CD14-positive monocyte (primary cell): ENCODE results near the gene WLS. TPM values are rescaled to one million over a fixed set of nuclear protein-coding genes. Genes with fewer than 3 reads are reported as not detected.

Experiments
- DNase-seq, 3 donors: peaks; one replicate each; pipeline ENCODE4 v3.0.0-alpha.2; 2011 to 2022
- H2AFZ ChIP-seq: 2 replicates; pipeline ENCODE4 v1.6.0; 2012; ENCODE audit warnings: mild to moderate bottlenecking, low read depth, low read length, inconsistent platforms; ENCODE audit not compliant: insufficient read depth, poor library complexity, severe bottlenecking
- H3K27ac ChIP-seq, 2 donors: 1 replicate in 1 of 2; 2 replicates in 1 of 2; pipeline ENCODE4 v1.5.1; 2012 to 2013; ENCODE audit warnings: low read length in 2 of 2, control low read depth in 1 of 2, inconsistent platforms in 1 of 2, low read depth in 1 of 2, mild to moderate bottlenecking in 1 of 2
- H3K27me3 ChIP-seq, 2 donors: one replicate each; pipeline versions ENCODE4 v1.6.0 to v1.6.1; 2011 to 2013; ENCODE audit warnings: low read length in 2 of 2; ENCODE audit not compliant: control insufficient read depth in 2 of 2, insufficient read depth in 2 of 2
- H3K36me3 ChIP-seq, 2 donors: replicated peaks in 1 of 2; 1 replicate in 1 of 2; 2 replicates in 1 of 2; pipeline versions ENCODE4 v1.5.1 to v1.6.1; 2012 to 2013; ENCODE audit warnings: low read length in 2 of 2, control low read depth in 1 of 2, inconsistent platforms in 1 of 2, mild to moderate bottlenecking in 1 of 2; ENCODE audit not compliant: insufficient read depth in 2 of 2, control insufficient read depth in 1 of 2
- H3K4me1 ChIP-seq, 2 donors: 1 replicate in 1 of 2; 2 replicates in 1 of 2; pipeline versions ENCODE4 v1.5.1 to v1.6.1; 2012 to 2013; ENCODE audit warnings: low read length in 2 of 2, control low read depth in 1 of 2, inconsistent platforms in 1 of 2, mild to moderate bottlenecking in 1 of 2, moderate library complexity in 1 of 2; ENCODE audit not compliant: insufficient read depth in 2 of 2, control insufficient read depth in 1 of 2
- H3K4me2 ChIP-seq: replicated peaks from 2 replicates; pipeline ENCODE3; 2012; ENCODE audit warnings: low read length, moderate library complexity, mild to moderate bottlenecking; ENCODE audit not compliant: poor library complexity, severe bottlenecking; ENCODE audit errors: extremely low read depth
- H3K4me3 ChIP-seq, 3 experiments: fragments of 200-600 bp in 1 of 3; sonication (generic) in 1 of 3; replicated peaks in 1 of 3; 1 replicate in 2 of 3; 2 replicates in 1 of 3; pipeline ENCODE4 v1.5.1; 2011 to 2013; ENCODE audit warnings: low read length in 3 of 3, mild to moderate bottlenecking in 3 of 3, control low read depth in 2 of 3, low read depth in 2 of 3, inconsistent platforms in 1 of 3, moderate library complexity in 1 of 3
- H3K79me2 ChIP-seq: 2 replicates; pipeline ENCODE4 v1.6.0; 2012; ENCODE audit warnings: mild to moderate bottlenecking, control low read depth, inconsistent platforms, low read length, moderate library complexity; ENCODE audit not compliant: insufficient read depth
- H3K9ac ChIP-seq: 2 replicates; pipeline ENCODE4 v1.6.0; 2017; ENCODE audit warnings: low read length, mild to moderate bottlenecking; ENCODE audit not compliant: insufficient read depth, poor library complexity, severe bottlenecking
- H3K9me3 ChIP-seq, 2 donors: replicated peaks in 1 of 2; 1 replicate in 1 of 2; 2 replicates in 1 of 2; pipeline versions ENCODE4 v1.5.1 to v1.6.1; 2012 to 2013; ENCODE audit warnings: low read length in 2 of 2, control low read depth in 1 of 2; ENCODE audit not compliant: control insufficient read depth in 1 of 2, insufficient read depth in 1 of 2
- H4K20me1 ChIP-seq: 2 replicates; pipeline ENCODE4 v1.6.0; 2012; ENCODE audit warnings: mild to moderate bottlenecking, low read length, control low read depth, moderate library complexity; ENCODE audit not compliant: insufficient read depth
- H3K27ac Mint-ChIP-seq, 7 donors: one replicate each; pipeline ENCODE4 v1.8.0; 2020; ENCODE audit warnings: mild to moderate bottlenecking in 7 of 7, mixed read lengths in 7 of 7, moderate library complexity in 6 of 7, inconsistent platforms in 2 of 7
- H3K27me3 Mint-ChIP-seq, 3 donors: one replicate each; pipeline ENCODE4 v1.8.0; 2021 to 2022; ENCODE audit warnings: low read depth in 3 of 3, mild to moderate bottlenecking in 3 of 3, mixed read lengths in 3 of 3, moderate library complexity in 3 of 3, inconsistent platforms in 1 of 3
- H3K36me3 Mint-ChIP-seq, 2 donors: one replicate each; pipeline ENCODE4 v1.8.0; 2020; ENCODE audit warnings: mixed read lengths in 2 of 2, inconsistent platforms in 1 of 2, mild to moderate bottlenecking in 1 of 2
- H3K4me1 Mint-ChIP-seq: one replicate; pipeline ENCODE4 v1.8.0; 2020; ENCODE audit warnings: mild to moderate bottlenecking, mixed read lengths
- H3K4me3 Mint-ChIP-seq, 2 donors: one replicate each; pipeline ENCODE4 v1.8.0; 2020; ENCODE audit warnings: mild to moderate bottlenecking in 2 of 2, mixed read lengths in 2 of 2, moderate library complexity in 1 of 2
- H3K9me3 Mint-ChIP-seq, 7 donors: one replicate each; pipeline ENCODE4 v1.8.0; 2020 to 2022; ENCODE audit warnings: mixed read lengths in 7 of 7, mild to moderate bottlenecking in 6 of 7, moderate library complexity in 6 of 7, inconsistent platforms in 2 of 7
- WGBS: methylation state at CpG from one replicate; pipeline ENCODE4 v1.1.5; 2013; ENCODE audit warnings: missing lambda C conversion rate; ENCODE audit not compliant: insufficient coverage; 5-methylcytosine and 5-hydroxymethylcytosine counted together
- intact Hi-C, 2 donors: fragments of 100-400 bp; cut with micrococcal nuclease; formaldehyde crosslinking; loops; one replicate each; pipeline versions ENCODE4 v1.15.0 to v1.15.1; 2023
- polyA plus RNA-seq, 3 donors: library from polyadenylated mRNA; depleted of rRNA in 1 of 3; unstranded in 2 of 3; stranded (reverse) in 1 of 3; fragments of 300-500 nt in 2 of 3; fragments of >200 nt in 1 of 3; fragmentation: Illumina TruSeq in 2 of 3; gene quantifications; 1 replicate in 2 of 3; 2 replicates in 1 of 3; pipeline ENCODE4 v1.2.3, GENCODE V29; 2012 to 2021
- TF ChIP-seq, protein P1 (sequence below): fragments of 200-600 bp; IDR thresholded peaks from one replicate; pipeline ENCODE4 v1.8.0; 2022; ENCODE audit warnings: antibody characterized with exemption, mild to moderate bottlenecking

Gene WLS
- polyA plus RNA-seq, 3 donors: 29.8 to 46.3 (median 34.6) TPM

DNA sequence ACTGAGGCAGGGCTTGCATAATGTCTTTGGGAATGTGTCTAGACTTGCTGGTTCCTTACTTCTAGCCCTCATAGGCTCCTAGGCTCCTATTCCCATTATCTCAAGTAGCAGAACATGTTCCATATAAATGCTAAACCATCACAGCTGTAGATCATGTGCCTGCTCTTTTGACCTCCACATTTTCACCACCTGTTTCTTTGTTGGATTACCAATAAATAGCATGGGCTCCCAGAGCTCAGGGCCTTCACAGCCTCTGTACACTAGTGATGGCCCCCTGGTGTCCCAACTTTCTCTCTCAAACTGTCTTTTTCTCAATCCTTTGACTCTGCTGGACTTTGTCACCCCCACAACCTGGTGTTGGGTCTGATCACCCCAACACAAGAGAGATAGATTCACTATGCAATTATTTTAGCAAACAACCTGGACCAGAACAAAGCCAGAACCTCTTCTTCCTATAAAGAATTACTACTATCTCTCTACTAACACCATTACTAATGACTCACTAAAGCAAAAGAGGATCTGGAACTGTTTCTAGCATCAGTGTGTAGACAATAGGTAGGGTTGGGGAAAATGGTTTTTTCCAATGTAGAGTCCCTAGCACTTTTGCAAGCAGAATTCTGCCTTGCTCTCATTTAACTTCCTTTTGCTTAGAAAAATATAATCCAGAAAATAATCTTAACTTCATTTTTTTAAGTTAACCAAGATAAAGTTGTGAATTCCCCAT is 51.7 kb downstream of the WLS start:
- H3K9me3 Mint-ChIP-seq: peaks cover 0 to 2% (median 0%) of the 10 kb centered on the region in 7 donors
- Histone ChIP-seq H3K9ac (no peak overlapping the region), H3K9me3 (no peaks in the 10 kb centered on the region), H3K4me1 (no peaks in the 10 kb centered on the region), H3K4me2 (no peak overlapping the region), H3K4me3 (no peak overlapping the region), H3K27me3 (no peaks in the 10 kb centered on the region), H4K20me1 (no peaks in the 10 kb centered on the region), H3K79me2 (no peaks in the 10 kb centered on the region), H2AFZ (no peak overlapping the region), H3K27ac (no peak overlapping the region), H3K36me3 (peaks cover 0 to 10% of the 10 kb centered on the region in 2 donors)
- H3K4me1 Mint-ChIP-seq: no peaks in the 10 kb centered on the region
- H3K27me3 Mint-ChIP-seq: peaks cover 0 to 2% (median 0%) of the 10 kb centered on the region in 3 donors
- DNase-seq: no peak
- no peak overlapping the region for H3K4me3 Mint-ChIP-seq
- TF ChIP-seq, protein P1, sequence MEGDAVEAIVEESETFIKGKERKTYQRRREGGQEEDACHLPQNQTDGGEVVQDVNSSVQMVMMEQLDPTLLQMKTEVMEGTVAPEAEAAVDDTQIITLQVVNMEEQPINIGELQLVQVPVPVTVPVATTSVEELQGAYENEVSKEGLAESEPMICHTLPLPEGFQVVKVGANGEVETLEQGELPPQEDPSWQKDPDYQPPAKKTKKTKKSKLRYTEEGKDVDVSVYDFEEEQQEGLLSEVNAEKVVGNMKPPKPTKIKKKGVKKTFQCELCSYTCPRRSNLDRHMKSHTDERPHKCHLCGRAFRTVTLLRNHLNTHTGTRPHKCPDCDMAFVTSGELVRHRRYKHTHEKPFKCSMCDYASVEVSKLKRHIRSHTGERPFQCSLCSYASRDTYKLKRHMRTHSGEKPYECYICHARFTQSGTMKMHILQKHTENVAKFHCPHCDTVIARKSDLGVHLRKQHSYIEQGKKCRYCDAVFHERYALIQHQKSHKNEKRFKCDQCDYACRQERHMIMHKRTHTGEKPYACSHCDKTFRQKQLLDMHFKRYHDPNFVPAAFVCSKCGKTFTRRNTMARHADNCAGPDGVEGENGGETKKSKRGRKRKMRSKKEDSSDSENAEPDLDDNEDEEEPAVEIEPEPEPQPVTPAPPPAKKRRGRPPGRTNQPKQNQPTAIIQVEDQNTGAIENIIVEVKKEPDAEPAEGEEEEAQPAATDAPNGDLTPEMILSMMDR: no peak
- intact Hi-C loops: no loop called here
- no peak overlapping the region for H3K27ac Mint-ChIP-seq
- H3K36me3 Mint-ChIP-seq: peaks cover 11 to 12% of the 10 kb centered on the region in 2 donors

DNA sequence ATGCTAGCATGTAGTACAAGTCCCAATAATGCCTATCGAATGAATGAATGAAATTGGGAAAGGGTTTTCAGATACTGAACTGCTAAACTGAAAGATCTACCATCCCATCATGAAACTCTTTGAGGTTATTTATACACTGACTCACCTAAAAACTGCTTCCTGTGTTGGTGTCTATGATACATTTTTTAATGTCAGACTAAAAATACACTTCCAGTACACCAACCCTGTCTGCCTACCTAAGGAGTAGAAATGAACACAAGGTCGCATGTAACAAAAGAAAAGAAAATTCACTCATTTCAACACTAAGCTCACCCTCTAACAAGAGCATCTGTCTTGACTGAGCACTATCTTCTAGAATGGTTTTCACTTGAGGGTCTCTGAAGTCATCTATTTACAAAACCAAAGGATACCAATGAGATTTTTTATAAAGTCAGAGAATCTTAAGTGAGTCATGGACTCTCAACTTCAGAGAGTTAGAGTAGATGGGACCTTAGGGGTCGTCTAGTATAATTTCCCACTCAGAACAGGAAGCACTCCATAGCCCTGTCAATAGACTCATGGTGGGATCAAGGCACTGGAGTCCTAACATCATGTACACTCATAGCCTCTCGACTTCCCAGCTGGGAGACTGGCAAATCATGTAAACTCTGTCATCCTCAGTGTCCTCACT is 53.4 kb downstream of the WLS start:
- no CpG with 5 or more reads among the region's 4 CpGs for WGBS
- no peak overlapping the region for H3K4me2 ChIP-seq
- H2AFZ ChIP-seq: no peak overlapping the region
- DNase-seq: no peak
- no peak overlapping the region for H3K4me3 ChIP-seq
- intact Hi-C loops: no loop called here
- no peak overlapping the region for H3K27ac Mint-ChIP-seq
- TF ChIP-seq, protein P1: no peak
- no peaks in the 10 kb centered on the region for H3K4me1 Mint-ChIP-seq
- H3K4me3 Mint-ChIP-seq: no peak overlapping the region
- no peaks in the 10 kb centered on the region for H3K27me3 ChIP-seq
- no peak overlapping the region for H3K27ac ChIP-seq
- peaks cover 0 to 2% (median under 1%) of the 10 kb centered on the region in 3 donors for H3K27me3 Mint-ChIP-seq
- no peak overlapping the region for H3K9ac ChIP-seq
- peaks cover 0 to 2% of the 10 kb centered on the region in 2 donors for H3K36me3 Mint-ChIP-seq
- no peaks in the 10 kb centered on the region for H4K20me1 ChIP-seq
- no peaks in the 10 kb centered on the region for H3K36me3 ChIP-seq
- no peaks in the 10 kb centered on the region for H3K9me3 ChIP-seq
- peaks cover 0 to 2% (median 0%) of the 10 kb centered on the region in 7 donors for H3K9me3 Mint-ChIP-seq
- no peaks in the 10 kb centered on the region for H3K79me2 ChIP-seq
- H3K4me1 ChIP-seq: no peaks in the 10 kb centered on the region
